A549 (cell line): ENCODE measurements around the gene TCN1. TPM values are rescaled to one million over a fixed set of nuclear protein-coding genes. Genes with fewer than 3 reads are reported as not detected.
A peak's percentile ranks its signal among the peaks of the same experiment; 100 is the strongest.

Experiments
- ATAC-seq, 2 experiments: fragments of 200-7000 bp in 1 of 2; fragments of >200 bp in 1 of 2; cut with Nextera tagmentation in 1 of 2; cut with Tn5 transposase in 1 of 2; 3 replicates each; pipeline versions ENCODE4 v1.8.0 to v1.9.1; 2018 to 2020; ENCODE audit warnings: mild to moderate bottlenecking in 1 of 2, moderate library complexity in 1 of 2
- CTCF ChIA-PET: fragments of 300-600 bp; sonication (Branson Sonifier 250); formaldehyde crosslinking; extraction: SDS; loops from one replicate; lab custom pipeline; 2021; ENCODE audit warnings: antibody characterized with exemption, inconsistent platforms; lab: Yijun Ruan, JAX
- POLR2A ChIA-PET: fragments of 350-600 bp; formaldehyde crosslinking; extraction: SDS; loops from one replicate; lab custom pipeline; 2021; ENCODE audit warnings: antibody characterized with exemption, inconsistent platforms; lab: Yijun Ruan, JAX
- DNase-seq, 2 experiments: peaks; one replicate each; pipeline versions ENCODE4 v3.0.0 to v3.0.0-alpha.2; 2011 to 2016; ENCODE audit warnings: low read depth in 1 of 2, low spot score in 1 of 2
- FAIRE-seq: peaks from 2 replicates; lab custom pipeline; 2011; peaks lifted over from hg19 to GRCh38; lab: Jason Lieb, UNC
- H3K27ac ChIP-seq, 2 experiments: fragments of >200 bp; sonication (Bioruptor Twin); formaldehyde crosslinking; 3 replicates each; pipeline ENCODE4 v1.5.1; 2016 to 2017
- H3K4me1 ChIP-seq: fragments of >200 bp; sonication (Bioruptor Twin); formaldehyde crosslinking; 3 replicates; pipeline ENCODE4 v1.6.1; 2016
- H3K4me2 ChIP-seq: fragments of >200 bp; sonication (Bioruptor Twin); formaldehyde crosslinking; 3 replicates; pipeline ENCODE4 v1.6.1; 2016
- H3K4me3 ChIP-seq: fragments of >200 bp; sonication (Bioruptor Twin); formaldehyde crosslinking; 3 replicates; pipeline ENCODE4 v1.5.1; 2016
- H3K9me3 ChIP-seq: fragments of >200 bp; sonication (Bioruptor Twin); formaldehyde crosslinking; 3 replicates; pipeline ENCODE4 v1.6.1; 2016
- BCL3 ChIP-seq: fragments of >200 bp; sonication (Bioruptor Twin); formaldehyde crosslinking; IDR thresholded peaks from 3 replicates; pipeline ENCODE4 v1.6.1; 2016
- BHLHE40 ChIP-seq: IDR thresholded peaks from 2 replicates; pipeline ENCODE4 v1.6.1; 2012; ENCODE audit warnings: low read depth, low read length, inconsistent platforms
- CHD4 ChIP-seq: fragments of 200-600 bp; sonication (generic); IDR thresholded peaks from 2 replicates; pipeline ENCODE4 v1.6.1; 2016; ENCODE audit warnings: antibody characterized with exemption, mild to moderate bottlenecking, borderline replicate concordance
- EHMT2 ChIP-seq: fragments of 200-600 bp; sonication (generic); IDR thresholded peaks from 2 replicates; pipeline ENCODE4 v1.6.1; 2016; ENCODE audit warnings: antibody characterized with exemption, low read depth, mild to moderate bottlenecking, moderate library complexity
- EP300 ChIP-seq, 2 experiments: fragments of >200 bp; sonication (Bioruptor Twin); formaldehyde crosslinking; IDR thresholded peaks; 2 replicates in 1 of 2; 3 replicates in 1 of 2; pipeline ENCODE4 v1.6.1; 2016 to 2017
- ESRRA ChIP-seq: fragments of 150-350 bp; IDR thresholded peaks from 2 replicates; pipeline ENCODE4 v1.6.1; 2014; ENCODE audit warnings: mild to moderate bottlenecking, low read length, borderline replicate concordance
- FOSL2 ChIP-seq, 2 experiments: fragments of 450-650 bp in 1 of 2; fragments of >200 bp in 1 of 2; sonication (Bioruptor Twin) in 1 of 2; formaldehyde crosslinking; IDR thresholded peaks; 2 replicates each; pipeline versions ENCODE4 v1.5.0 to v1.6.1; 2016 to 2020; ENCODE audit warnings: mild to moderate bottlenecking in 1 of 2, moderate library complexity in 1 of 2
- HDAC2 ChIP-seq: fragments of 200-600 bp; sonication (generic); IDR thresholded peaks from 2 replicates; pipeline ENCODE4 v1.6.1; 2016
- HEYL ChIP-seq: fragments of 250-450 bp; sonication (Bioruptor Pico); IDR thresholded peaks from 2 replicates; pipeline ENCODE4 v1.8.0; 2021; ENCODE audit warnings: mild to moderate bottlenecking, moderate library complexity
- HMGXB4 ChIP-seq: fragments of 250-450 bp; sonication (Bioruptor Pico); IDR thresholded peaks from 2 replicates; pipeline ENCODE4 v1.5.0; 2021; ENCODE audit warnings: mild to moderate bottlenecking, moderate library complexity, borderline replicate concordance
- JUN ChIP-seq, 2 experiments: fragments of >200 bp; sonication (Bioruptor Twin); formaldehyde crosslinking; IDR thresholded peaks; 2 replicates in 1 of 2; 3 replicates in 1 of 2; pipeline ENCODE4 v1.6.1; 2016 to 2017
- MAFK ChIP-seq: fragments of 450-650 bp; IDR thresholded peaks from 2 replicates; pipeline ENCODE4 v1.6.1; 2014; ENCODE audit not compliant: partially characterized antibody
- MAX ChIP-seq: IDR thresholded peaks from 2 replicates; pipeline ENCODE4 v1.6.1; 2012
- MYC ChIP-seq: IDR thresholded peaks from 2 replicates; pipeline ENCODE4 v1.6.1; 2012; ENCODE audit warnings: mild to moderate bottlenecking, inconsistent platforms, low read length, improper control_type of control experiment, borderline replicate concordance
- NPAS2 ChIP-seq: fragments of 250-450 bp; sonication (Bioruptor Pico); IDR thresholded peaks from 2 replicates; pipeline ENCODE4 v1.8.0; 2022; ENCODE audit warnings: mild to moderate bottlenecking, moderate library complexity, borderline replicate concordance
- PHF8 ChIP-seq: fragments of 200-600 bp; sonication (generic); IDR thresholded peaks from 2 replicates; pipeline ENCODE4 v1.6.1; 2016; ENCODE audit warnings: low read depth, mild to moderate bottlenecking, antibody characterized with exemption, moderate library complexity, borderline replicate concordance
- POLR2AphosphoS2 ChIP-seq: conservative IDR thresholded peaks from 2 replicates; pipeline ENCODE4 v1.6.1; 2012; ENCODE audit warnings: low read length, improper control_type of control experiment, inconsistent platforms
- RAD21 ChIP-seq, 2 experiments: fragments of >200 bp in 1 of 2; sonication (Bioruptor Twin) in 1 of 2; formaldehyde crosslinking in 1 of 2; IDR thresholded peaks in 1 of 2; conservative IDR thresholded peaks in 1 of 2; 2 replicates in 1 of 2; 3 replicates in 1 of 2; pipeline ENCODE4 v1.6.1; 2012 to 2018; ENCODE audit warnings: inconsistent platforms in 1 of 2
- RFX5 ChIP-seq: fragments of 450-650 bp; IDR thresholded peaks from 2 replicates; pipeline ENCODE4 v1.7.1; 2014; ENCODE audit warnings: antibody characterized with exemption, mild to moderate bottlenecking, moderate library complexity
- RNF2 ChIP-seq: fragments of 200-600 bp; sonication (generic); IDR thresholded peaks from 2 replicates; pipeline ENCODE4 v1.6.1; 2016; ENCODE audit warnings: low read depth, mild to moderate bottlenecking, antibody characterized with exemption, moderate library complexity, borderline replicate concordance
- ZC3H11A ChIP-seq: fragments of 450-650 bp; IDR thresholded peaks from 2 replicates; pipeline ENCODE4 v1.6.1; 2014; ENCODE audit warnings: antibody characterized with exemption, mild to moderate bottlenecking
- ZSCAN20 ChIP-seq: fragments of 250-450 bp; sonication (Bioruptor Pico); IDR thresholded peaks from 2 replicates; pipeline ENCODE4 v1.8.0; 2022; ENCODE audit warnings: mild to moderate bottlenecking, moderate library complexity
- WGBS: methylation state at CpG from one replicate; pipeline ENCODE4 v1.1.6; 2017; ENCODE audit errors: missing lambda C conversion rate; 5-methylcytosine and 5-hydroxymethylcytosine counted together
- polyA plus RNA-seq, 4 experiments: library from polyadenylated mRNA; depleted of rRNA in 3 of 4; stranded (reverse); fragments of >200 nt; fragmentation: RNase III in 1 of 4; extraction: RNeasy Plus Mini Kit Qiagen cat#74134 plus additional on column Dnase treatment in 1 of 4; gene quantifications; 2 replicates in 3 of 4; 3 replicates in 1 of 4; pipeline ENCODE4 v1.2.3, GENCODE V29; 2011 to 2017

The TCN1 gene
- polyA plus RNA-seq, 2 of the 4 experiments (the other 2 are of a cell fraction): 0.18 to 0.79 TPM

GRCh38 chr11:59813364-59813763, 52.9 kb downstream of the TCN1 start (continued):
- TF ChIP-seq POLR2AphosphoS2 (no peak), BHLHE40 (no peak), ESRRA (no peak), EP300 (IDR thresholded peaks at IDR 0.05) (no peak)

- FAIRE-seq: no peak
- 45% methylated on average over 2 of the region's 2 CpGs for WGBS
Observed at GRCh38 chr11:59812220-59812619, 54.1 kb downstream of the TCN1 start.

GRCh38 chr11:59810911-59811259, 55.4 kb downstream of the TCN1 start:
- ChIA-PET CTCF (interaction anchor here (0.6 to 16.3 kb wide), 3 partner anchors 9 to 615 kb away, joined by 3 to 261 read pairs (median 9); partner anchors contain the start of gene STX3), POLR2A (interaction anchor here (0.6 to 1.1 kb wide), 2 partner anchors 55 to 142 kb away, joined by 3 to 5 read pairs; partner anchors contain the start of gene PATL1)
- peak overlapping the region; percentile 83 to 91 for H3K27ac ChIP-seq
- WGBS: 22% methylated on average over 8 of the region's 8 CpGs
- no peaks in the 10 kb centered on the region for H3K9me3 ChIP-seq
- ATAC-seq (0 out of 6 replicates have a peak, but pooled peaks of 1 of the 2 experiments have one; percentile 26), DNase-seq (no peak), FAIRE-seq (no peak)
- TF ChIP-seq HMGXB4 (CRISPR knock-in tag): no peak
- no peak for TF ChIP-seq MAFK
- TF ChIP-seq MYC: 0 out of 2 replicates have a peak, but pooled peaks have one; percentile 6
- TF ChIP-seq HEYL: no peak
- no peak; the same call in 2 of the 3 replicates for TF ChIP-seq BCL3
- no peak for TF ChIP-seq ZSCAN20 (CRISPR knock-in tag)
- TF ChIP-seq EHMT2: peak; percentile 64; the same call in 1 of the 2 replicates
- TF ChIP-seq RFX5: no peak
- TF ChIP-seq CHD4: no peak
- no peak for TF ChIP-seq FOSL2 (IDR thresholded peaks at IDR 0.05)
- no peak for TF ChIP-seq FOSL2 (CRISPR knock-in tag; IDR thresholded peaks at IDR 0.05)
- no peak for TF ChIP-seq HDAC2
- no peak for TF ChIP-seq MAX
- no peak for TF ChIP-seq RNF2
- TF ChIP-seq JUN (IDR thresholded peaks at IDR 0.05): peak in 1 of 2 experiments; percentile 7; a peak in 1 of 5 replicates
- no peak for TF ChIP-seq BHLHE40
- no peak for TF ChIP-seq NPAS2 (CRISPR knock-in tag)
- no peak for TF ChIP-seq RAD21 (conservative IDR thresholded peaks at IDR 0.05 in 1 of 2, IDR thresholded peaks at IDR 0.05 in 1 of 2)
- TF ChIP-seq PHF8: 0 out of 2 replicates have a peak, but pooled peaks have one; percentile 14
- H3K4me2 ChIP-seq: peak overlapping the region; percentile 72
- H3K4me3 ChIP-seq: peak overlapping the region; percentile 90
- H3K4me1 ChIP-seq: peaks cover 11% of the 10 kb centered on the region; the same call in 2 of the 3 replicates

More at GRCh38 chr11:59812220-59812619, 54.1 kb downstream of the TCN1 start:
- CTCF ChIA-PET: interaction anchor here (1.0 kb wide), 1 partner anchor 59 kb away, joined by 3 read pairs; no protein-coding TSS in a partner anchor
- no peak for TF ChIP-seq ZC3H11A
- H3K9me3 ChIP-seq: no peaks in the 10 kb centered on the region
- POLR2A ChIA-PET: no interaction called here
- H3K4me3 ChIP-seq: no peak overlapping the region
- H3K4me1 ChIP-seq: peaks cover 11% of the 10 kb centered on the region; the same call in 2 of the 3 replicates
- ATAC-seq (no peak), DNase-seq (no peak)
- no peak overlapping the region for H3K27ac ChIP-seq
- H3K4me2 ChIP-seq: no peak overlapping the region
